Measurements from ENCODE around the gene DLG1. TPM values are rescaled to one million over a fixed set of nuclear protein-coding genes. Genes with fewer than 3 reads are reported as not detected.
A peak's percentile ranks its signal among the peaks of the same experiment; 100 is the strongest.

Gene DLG1
- total and polyA plus RNA-seq, 12 donors = 14.1 to 74.6 (median 58.4) TPM

DNA sequence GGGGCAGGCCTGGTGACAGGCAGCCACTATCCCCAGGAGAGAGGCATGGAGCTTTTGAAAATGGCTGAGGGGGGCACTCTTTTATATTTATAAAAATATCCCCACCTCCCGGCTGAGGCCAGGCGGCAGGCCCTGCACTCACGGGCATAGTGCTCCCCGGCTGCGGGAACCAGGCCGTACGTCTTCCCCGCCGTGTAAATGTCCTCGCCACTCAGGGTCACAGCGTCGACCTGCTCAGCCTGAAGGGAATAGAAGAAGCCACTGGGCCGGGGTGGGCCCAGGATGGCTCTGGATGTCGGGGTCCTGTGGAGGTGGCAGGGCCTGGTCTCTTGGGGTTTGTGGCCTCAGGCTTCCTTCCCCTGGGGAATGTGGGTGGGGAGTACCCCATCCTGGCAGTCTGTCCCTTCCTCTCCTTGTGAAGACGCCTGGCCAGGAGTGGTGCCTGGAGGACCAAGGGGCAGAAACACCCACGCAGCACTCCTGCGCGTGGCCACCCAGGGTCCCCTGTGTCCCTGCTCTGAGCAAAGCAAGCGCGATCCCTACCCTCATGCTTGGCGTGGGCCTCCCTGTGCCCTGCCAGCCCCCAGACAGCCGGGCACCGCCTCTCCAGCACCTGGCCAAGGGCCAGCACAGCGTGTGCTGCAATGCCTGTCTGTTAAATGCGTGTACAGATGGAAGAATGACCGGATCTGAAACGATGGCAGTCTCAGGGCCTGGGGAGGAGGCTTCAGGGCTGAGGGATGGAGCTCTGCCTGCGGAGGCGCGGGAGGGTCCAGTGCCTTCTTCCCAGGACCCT is 287.7 kb downstream of the DLG1 start:
- Histone ChIP-seq H3K4me3 (no peak overlapping the region), H3K27me3 (peaks cover 7% of the 10 kb centered on the region), H3K4me1 (replicated peaks in 1 of 2) (no peaks in the 10 kb centered on the region), H3K27ac (no peak overlapping the region), H3K36me3 (replicated peaks in 1 of 2) (no peaks in the 10 kb centered on the region), H3K9me3 (replicated peaks in 1 of 3) (no peaks in the 10 kb centered on the region)
- DNase-seq = no peak
- intact Hi-C loops (cut with DNase I) = no loop called here
- TF ChIP-seq POLR2A (IDR thresholded peaks at IDR 0.05) (no peak), CTCF (IDR thresholded peaks at IDR 0.05) (no peak)
- WGBS, 4 donors = 60 to 86% (median 78%) methylated on average over 13 to 30 of the region's 30 CpGs

DNA sequence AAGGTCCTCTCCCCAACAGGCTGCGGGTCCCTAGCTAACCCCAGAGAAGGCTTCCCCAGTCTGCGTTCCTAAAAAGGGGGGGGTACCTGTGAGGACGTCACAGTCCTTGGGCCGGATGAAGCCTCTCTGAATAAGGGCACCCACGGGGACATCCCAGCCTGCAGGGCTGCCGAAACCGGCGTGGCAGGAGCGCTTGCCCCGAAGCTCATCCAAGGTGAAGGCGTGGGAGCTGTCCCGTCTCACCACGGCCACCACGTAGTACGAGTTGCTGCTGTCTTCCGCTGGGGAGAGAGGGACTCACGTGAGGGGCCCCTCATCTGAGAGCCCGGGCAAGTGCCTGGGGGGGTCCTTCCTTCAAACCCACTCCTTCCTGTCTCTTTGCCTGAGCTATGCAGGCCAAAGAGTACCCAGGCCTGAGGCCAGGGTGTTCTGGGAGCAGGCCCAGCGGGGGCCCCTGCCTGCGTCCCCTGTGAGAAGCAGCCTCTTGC is 288.8 kb downstream of the DLG1 start:
- WGBS, 4 donors = 89 to 94% (median 91%) methylated on average over 9 to 20 of the region's 20 CpGs
- no peaks in the 10 kb centered on the region for H3K36me3 ChIP-seq (replicated peaks in 1 of 2)
- H3K27me3 ChIP-seq = peaks cover 2% of the 10 kb centered on the region
- no peaks in the 10 kb centered on the region for H3K9me3 ChIP-seq (replicated peaks in 1 of 3)
- H3K4me3 ChIP-seq = no peak overlapping the region
- no peaks in the 10 kb centered on the region for H3K4me1 ChIP-seq (replicated peaks in 1 of 2)
- no peak overlapping the region for H3K27ac ChIP-seq
- intact Hi-C loops (cut with DNase I) = loop anchor here (10.0 kb wide), 1 partner anchor 175 kb away; no protein-coding TSS in a partner anchor
- TF ChIP-seq CTCF (IDR thresholded peaks at IDR 0.05) (no peak), POLR2A (IDR thresholded peaks at IDR 0.05) (no peak)
- DNase-seq = no peak

- intact Hi-C loops (cut with DNase I) = loop anchor here (10.0 kb wide), 1 partner anchor 176 kb away; no protein-coding TSS in a partner anchor
- no peak overlapping the region for H3K27ac ChIP-seq
- H3K27me3 ChIP-seq = no peaks in the 10 kb centered on the region
- DNase-seq = peak in 1 of 7 donors; percentile 13
- TF ChIP-seq CTCF (IDR thresholded peaks at IDR 0.05) (no peak), POLR2A (IDR thresholded peaks at IDR 0.05) (no peak)
- H3K36me3 ChIP-seq (replicated peaks in 1 of 2) = no peaks in the 10 kb centered on the region
- no peaks in the 10 kb centered on the region for H3K9me3 ChIP-seq (replicated peaks in 1 of 3)
- H3K4me3 ChIP-seq = no peak overlapping the region
- H3K4me1 ChIP-seq (replicated peaks in 1 of 2) = peaks cover 0 to 1% of the 10 kb centered on the region in 2 donors
- WGBS, 4 donors = 51 to 89% (median 87%) methylated on average over 3 to 27 of the region's 27 CpGs
Measured at GRCh38 chr3:197008436-197009209, 289.8 kb downstream of the DLG1 start.

- TF ChIP-seq POLR2A (IDR thresholded peaks at IDR 0.05) = no peak
- TF ChIP-seq CTCF (IDR thresholded peaks at IDR 0.05) = no peak
- intact Hi-C loops (cut with DNase I) = loop anchor here (10.0 kb wide), 1 partner anchor 177 kb away; no protein-coding TSS in a partner anchor
Measured at GRCh38 chr3:197007953-197008352, 290.5 kb downstream of the DLG1 start.

More at GRCh38 chr3:197007953-197008352, 290.5 kb downstream of the DLG1 start:
- 75 to 84% (median 81%) methylated on average over 8 of the region's 8 CpGs for WGBS, 4 donors
- DNase-seq = no peak
- H3K9me3 ChIP-seq (replicated peaks in 1 of 3) = no peaks in the 10 kb centered on the region
- no peak overlapping the region for H3K4me3 ChIP-seq
- no peaks in the 10 kb centered on the region for H3K27me3 ChIP-seq
- no peak overlapping the region for H3K27ac ChIP-seq
- H3K4me1 ChIP-seq (replicated peaks in 1 of 2) = peaks cover 0 to 3% of the 10 kb centered on the region in 2 donors
- no peaks in the 10 kb centered on the region for H3K36me3 ChIP-seq (replicated peaks in 1 of 2)

Data from adrenal gland (tissue), 12 donors.